TTC549 (cell line): ENCODE measurements around the gene DNAH2.
"Not testable (repeated sequence)": the region's sequence is repeated elsewhere in the genome, so short reads cannot be mapped to it uniquely, and the experiment has no call there.

ENCODE experiments used
- FAIRE-seq: peaks from 2 replicates; lab custom pipeline; 2012; peaks lifted over from hg19 to GRCh38; lab: Jason Lieb, UNC

Gene DNAH2

GRCh38 chr17:7777017-7777416 lies 59.5 kb downstream of the DNAH2 start:
- no peak for FAIRE-seq

- FAIRE-seq = no peak
These were observed 63.2 kb downstream of the DNAH2 start for GRCh38 chr17:7780736-7781135.

GRCh38 chr17:7781429-7781828 lies 63.9 kb downstream of the DNAH2 start:
- FAIRE-seq = no peak

- FAIRE-seq = no peak
These were observed 64.7 kb downstream of the DNAH2 start for GRCh38 chr17:7782240-7782639.

DNA sequence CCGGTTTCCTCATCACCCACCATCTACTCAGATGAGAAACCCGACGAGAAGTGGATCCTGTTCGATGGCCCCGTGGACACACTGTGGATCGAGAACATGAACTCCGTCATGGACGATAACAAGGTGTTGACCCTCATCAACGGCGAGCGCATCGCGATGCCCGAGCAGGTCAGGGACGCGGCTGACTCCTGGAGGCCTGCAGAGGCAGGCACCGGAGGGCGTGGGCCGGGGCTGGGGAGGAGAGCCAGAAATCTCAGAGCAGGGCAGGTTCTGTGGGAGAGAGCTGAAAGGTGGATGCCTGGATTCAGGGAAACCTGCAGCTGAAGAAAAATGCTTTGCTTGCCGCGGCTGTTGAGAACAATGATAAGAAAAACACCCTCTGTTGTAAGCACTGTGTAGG lies 69.3 kb downstream of the DNAH2 start:
- no peak for FAIRE-seq

DNA sequence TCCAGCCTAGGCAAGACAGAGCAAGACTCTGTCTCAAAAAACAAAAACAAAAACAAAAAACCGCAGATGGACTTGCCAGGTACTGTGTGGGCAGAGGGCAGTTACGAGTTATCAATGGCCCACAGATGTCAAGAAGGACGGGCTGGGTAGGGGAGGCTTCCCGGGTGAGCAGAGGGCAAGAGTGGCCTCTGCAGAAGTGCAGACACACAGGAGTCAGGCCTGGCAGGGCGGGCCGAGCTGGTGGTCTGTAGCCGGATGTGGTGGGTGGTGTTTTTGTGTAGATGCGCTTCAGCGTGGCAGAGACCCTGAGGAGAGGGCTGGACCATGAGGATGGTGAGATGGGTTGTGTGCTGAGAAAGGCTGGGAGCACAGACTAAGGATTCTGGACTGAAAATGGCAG lies 71.6 kb downstream of the DNAH2 start:
- no peak for FAIRE-seq

GRCh38 chr17:7790150-7790549 lies 72.6 kb downstream of the DNAH2 start:
- FAIRE-seq = no peak

DNA sequence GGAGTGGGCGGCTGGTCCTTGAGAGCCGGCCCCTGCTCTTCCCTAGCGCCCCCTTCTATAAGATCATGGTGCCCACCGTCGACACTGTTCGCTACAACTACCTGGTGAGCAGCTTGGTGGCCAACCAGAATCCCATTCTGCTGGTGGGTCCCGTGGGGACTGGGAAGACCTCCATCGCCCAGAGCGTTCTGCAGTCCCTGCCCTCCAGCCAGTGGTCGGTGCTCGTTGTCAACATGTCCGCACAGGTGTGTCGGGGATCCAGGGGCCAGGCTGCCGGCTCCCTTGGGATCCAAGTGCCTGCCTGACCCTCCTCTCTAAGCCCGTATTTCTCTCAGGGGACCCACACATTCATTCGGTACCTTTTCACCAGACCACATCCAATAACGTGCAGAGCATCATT lies 75.1 kb downstream of the DNAH2 start:
- FAIRE-seq = no peak

DNA sequence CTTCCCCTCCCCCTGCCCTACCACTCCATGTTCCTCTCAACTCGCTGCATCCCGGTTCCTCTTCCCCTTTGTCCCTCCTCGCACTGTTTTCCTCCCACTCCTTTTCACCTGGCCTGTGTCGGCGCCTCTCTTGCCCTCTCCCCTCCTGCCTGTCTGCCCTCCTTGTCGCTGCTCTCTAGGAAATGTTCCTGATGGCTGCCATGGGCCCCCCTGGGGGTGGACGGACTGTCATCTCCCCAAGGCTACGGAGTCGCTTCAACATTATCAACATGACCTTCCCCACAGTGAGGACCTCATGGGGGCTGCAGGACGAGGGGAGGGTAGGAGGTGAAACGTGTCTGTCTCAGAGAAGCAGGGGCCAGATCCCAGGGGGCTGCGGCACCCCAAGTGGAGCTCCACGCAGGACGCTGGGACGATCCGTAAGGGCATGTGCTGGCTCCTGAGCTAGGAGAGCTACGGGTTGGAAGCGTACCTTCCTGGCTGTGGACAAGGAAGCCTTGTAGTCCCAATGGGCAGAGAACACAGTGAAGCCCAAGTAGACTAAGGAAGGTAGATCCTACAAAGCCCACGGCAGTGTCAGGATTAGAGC lies 76.6 kb downstream of the DNAH2 start:
- FAIRE-seq = no peak

DNA sequence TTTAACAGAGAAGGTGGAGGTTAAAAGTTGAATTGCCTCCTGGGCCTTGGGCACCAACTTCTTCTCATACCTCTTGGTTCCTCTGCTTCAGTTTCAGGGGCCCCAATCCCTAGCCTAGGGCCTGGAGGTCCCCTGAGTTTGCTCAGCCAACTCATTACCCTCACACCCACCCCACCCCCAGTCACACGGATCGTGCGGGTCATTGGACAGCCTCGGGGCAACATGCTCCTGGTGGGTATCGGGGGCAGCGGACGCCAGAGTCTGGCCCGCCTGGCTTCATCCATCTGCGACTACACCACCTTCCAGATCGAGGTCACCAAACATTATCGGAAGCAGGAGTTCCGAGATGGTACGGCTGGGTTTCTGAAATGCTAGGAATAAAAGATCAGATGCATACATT lies 80.4 kb downstream of the DNAH2 start:
- FAIRE-seq = no peak

GRCh38 chr17:7798839-7799238 lies 81.3 kb downstream of the DNAH2 start:
- FAIRE-seq = no peak

DNA sequence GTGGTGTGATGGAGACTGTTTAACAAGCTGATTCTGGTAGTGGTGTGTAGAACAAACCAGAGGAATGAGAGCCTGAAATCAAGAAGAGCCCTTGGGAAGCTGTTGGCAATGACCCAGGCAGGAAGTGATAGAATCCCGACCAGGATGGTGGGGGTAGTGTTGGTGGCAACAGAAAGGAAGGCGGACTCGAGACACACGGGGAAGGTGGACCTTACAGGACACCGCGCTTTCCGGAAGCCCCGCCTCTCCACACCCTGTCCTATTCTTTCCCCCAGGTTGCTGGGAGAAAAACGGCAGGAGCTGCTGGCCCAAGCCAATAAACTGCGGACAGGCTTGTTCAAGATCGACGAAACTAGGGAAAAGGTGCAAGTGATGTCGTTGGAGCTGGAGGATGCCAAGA lies 86.4 kb downstream of the DNAH2 start:
- no peak for FAIRE-seq

GRCh38 chr17:7806587-7806986 lies 89.0 kb downstream of the DNAH2 start:
- FAIRE-seq = no peak

DNA sequence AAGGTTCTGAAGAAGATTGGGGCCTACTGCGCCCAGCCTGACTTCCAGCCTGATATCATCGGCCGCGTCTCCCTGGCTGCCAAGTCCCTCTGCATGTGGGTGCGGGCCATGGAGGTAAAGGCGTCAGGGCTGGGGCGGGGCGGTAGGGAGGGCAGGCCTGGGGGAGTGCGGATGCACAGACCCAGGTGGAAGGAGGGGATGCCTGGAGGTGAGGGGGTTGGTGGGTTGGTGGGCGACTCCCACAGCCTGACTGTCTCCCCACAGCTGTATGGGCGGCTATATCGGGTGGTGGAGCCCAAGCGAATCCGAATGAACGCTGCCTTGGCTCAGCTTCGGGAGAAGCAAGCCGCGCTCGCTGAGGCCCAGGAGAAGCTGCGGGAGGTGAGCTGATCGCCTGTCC lies 89.7 kb downstream of the DNAH2 start:
- no peak for FAIRE-seq

- FAIRE-seq = no peak
These were observed 91.7 kb downstream of the DNAH2 start for GRCh38 chr17:7809086-7809790.

GRCh38 chr17:7809791-7810343 lies 92.3 kb downstream of the DNAH2 start:
- FAIRE-seq = not testable (repeated sequence)

DNA sequence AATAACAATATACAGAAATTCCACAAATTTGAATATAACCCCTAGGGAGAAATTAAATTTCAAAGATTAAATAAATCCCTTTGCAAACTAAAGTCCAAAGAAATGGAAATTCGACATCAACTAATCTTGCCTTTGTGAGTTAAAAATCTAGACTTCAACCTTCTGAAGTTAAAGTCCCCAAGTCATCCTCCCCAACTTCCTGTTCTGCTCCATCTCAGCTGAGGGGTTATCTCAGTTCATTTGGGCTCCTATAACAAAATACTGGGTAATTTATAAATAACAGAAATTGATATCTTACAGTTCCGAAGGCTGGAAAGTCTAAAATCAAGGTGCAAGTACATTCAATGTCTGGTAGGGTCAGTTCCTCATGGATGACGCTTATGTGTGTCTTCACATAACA lies 93.7 kb downstream of the DNAH2 start:
- no peak for FAIRE-seq

- no peak for FAIRE-seq
These were observed 97.4 kb downstream of the DNAH2 start for GRCh38 chr17:7814969-7815368.

DNA sequence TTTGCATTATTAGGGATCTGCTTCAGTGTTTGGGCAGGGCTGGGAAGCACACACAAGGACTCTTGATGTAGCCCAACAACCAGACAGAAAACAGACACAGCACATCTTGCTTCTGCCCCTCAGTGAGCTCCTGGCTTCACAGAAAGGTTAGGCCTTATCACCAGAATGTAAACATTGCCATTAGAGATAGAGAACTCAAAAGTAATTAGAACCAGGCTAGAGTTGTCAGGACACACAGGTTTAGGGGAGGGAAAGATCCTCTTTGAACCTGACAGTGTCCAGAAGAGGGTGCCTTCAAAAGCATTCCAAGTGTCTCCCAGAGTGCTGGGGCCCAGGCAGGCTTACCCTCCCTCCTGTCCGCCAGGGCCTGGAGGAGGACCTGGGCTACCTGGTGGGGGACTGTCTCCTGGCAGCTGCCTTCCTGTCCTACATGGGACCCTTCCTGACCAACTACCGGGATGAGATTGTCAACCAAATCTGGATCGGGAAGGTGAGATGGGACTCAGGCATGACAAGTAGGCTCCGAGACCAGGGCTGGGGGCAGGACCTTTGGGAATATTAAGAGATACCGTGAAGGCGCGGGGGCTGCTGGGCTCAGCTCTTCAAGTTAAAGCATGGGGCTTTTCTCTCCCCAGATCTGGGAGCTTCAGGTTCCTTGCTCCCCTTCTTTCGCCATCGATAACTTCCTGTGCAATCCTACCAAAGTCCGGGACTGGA lies 99.5 kb downstream of the DNAH2 start:
- no peak for FAIRE-seq

- FAIRE-seq = no peak
These were observed 100.1 kb downstream of the DNAH2 start for GRCh38 chr17:7817643-7817964.

DNA sequence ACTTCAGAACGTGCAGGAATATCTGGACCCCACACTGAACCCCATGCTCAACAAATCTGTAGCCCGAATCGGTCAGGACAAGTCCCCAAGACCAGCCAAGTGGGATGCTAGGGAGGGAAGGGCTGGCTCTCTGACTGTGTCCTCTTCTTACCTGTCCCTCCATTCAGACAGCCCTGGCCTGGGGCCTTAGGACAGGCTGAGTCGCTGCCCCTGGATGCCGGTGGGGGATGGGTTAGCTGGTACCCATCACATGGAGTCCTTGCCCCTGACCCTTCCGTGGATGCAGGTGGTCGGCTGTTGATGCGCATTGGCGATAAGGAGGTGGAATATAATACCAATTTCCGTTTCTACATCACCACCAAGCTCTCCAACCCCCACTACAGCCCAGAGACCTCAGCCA lies 100.5 kb downstream of the DNAH2 start:
- no peak for FAIRE-seq

- FAIRE-seq = no peak
These were observed 101.5 kb downstream of the DNAH2 start for GRCh38 chr17:7818746-7819645.

DNA sequence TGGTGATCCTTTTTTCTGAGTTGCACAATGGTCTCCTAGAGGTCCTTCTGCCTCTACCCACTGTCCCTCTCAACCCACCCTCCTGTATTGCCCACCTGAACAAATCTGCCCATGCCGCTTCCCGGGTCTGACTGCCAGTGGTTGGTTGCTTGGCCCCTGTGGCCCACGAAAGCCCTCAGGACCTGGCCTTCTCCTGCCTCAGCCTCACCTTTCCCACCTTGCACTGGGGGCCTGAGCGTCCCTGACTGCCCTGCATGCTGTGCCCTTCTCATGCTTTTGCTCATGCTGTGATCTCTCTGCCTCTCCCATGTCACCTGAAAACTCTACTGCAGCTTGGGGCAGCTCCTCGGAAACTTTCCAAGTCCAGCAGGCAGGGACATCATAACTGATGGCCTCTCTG lies 102.7 kb downstream of the DNAH2 start:
- FAIRE-seq = no peak
